ENCODE data around the gene EDEM3.
"Not testable (repeated sequence)": the region's sequence is repeated elsewhere in the genome, so short reads cannot be mapped to it uniquely, and the experiment has no call there.

EDEM3 gene, protein sequence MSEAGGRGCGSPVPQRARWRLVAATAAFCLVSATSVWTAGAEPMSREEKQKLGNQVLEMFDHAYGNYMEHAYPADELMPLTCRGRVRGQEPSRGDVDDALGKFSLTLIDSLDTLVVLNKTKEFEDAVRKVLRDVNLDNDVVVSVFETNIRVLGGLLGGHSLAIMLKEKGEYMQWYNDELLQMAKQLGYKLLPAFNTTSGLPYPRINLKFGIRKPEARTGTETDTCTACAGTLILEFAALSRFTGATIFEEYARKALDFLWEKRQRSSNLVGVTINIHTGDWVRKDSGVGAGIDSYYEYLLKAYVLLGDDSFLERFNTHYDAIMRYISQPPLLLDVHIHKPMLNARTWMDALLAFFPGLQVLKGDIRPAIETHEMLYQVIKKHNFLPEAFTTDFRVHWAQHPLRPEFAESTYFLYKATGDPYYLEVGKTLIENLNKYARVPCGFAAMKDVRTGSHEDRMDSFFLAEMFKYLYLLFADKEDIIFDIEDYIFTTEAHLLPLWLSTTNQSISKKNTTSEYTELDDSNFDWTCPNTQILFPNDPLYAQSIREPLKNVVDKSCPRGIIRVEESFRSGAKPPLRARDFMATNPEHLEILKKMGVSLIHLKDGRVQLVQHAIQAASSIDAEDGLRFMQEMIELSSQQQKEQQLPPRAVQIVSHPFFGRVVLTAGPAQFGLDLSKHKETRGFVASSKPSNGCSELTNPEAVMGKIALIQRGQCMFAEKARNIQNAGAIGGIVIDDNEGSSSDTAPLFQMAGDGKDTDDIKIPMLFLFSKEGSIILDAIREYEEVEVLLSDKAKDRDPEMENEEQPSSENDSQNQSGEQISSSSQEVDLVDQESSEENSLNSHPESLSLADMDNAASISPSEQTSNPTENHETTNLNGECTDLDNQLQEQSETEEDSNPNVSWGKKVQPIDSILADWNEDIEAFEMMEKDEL

DNA sequence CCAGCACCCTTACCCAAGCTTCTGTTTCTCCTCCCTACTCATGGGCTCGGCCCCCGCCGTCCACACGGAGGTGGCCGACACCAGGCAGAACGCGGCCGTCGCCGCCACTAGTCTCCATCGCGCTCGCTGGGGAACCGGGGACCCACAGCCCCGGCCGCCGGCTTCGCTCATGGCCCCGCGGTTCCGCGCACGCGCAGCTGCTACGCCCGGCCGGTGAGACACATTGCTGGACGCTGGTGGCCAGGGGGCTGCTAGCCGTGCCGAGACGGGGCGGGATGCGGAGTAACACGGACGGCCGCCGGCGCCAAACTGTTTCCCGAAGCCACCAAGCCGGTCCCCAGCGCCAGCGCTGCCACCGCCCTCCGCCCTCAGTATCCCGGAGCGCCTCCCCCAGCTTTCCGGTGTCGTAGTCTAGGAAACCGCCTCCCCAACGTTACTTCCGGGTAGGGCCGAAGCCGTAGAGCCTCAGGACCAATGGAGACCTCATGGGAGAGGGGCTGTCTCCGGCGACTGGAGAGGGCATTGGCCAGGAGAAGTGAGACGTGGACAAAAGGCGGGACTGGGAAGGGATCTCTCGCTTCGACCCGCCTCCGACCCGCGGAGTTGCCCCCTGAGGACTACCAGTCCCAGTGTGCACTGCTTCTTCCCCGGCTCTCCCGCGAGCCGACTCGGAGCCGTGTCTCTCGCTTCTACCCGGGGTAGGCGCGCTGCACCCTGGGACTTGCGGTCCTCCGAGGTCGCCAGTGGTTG is at the start of gene EDEM3:
Gene EDEM3, minus strand, starts transcription at position 383 of the 750 bp plus-strand sequence. Its CDS starts 212 bp downstream, at position 171.
- DNase-seq = peak; percentile 93 to 99

DNA sequence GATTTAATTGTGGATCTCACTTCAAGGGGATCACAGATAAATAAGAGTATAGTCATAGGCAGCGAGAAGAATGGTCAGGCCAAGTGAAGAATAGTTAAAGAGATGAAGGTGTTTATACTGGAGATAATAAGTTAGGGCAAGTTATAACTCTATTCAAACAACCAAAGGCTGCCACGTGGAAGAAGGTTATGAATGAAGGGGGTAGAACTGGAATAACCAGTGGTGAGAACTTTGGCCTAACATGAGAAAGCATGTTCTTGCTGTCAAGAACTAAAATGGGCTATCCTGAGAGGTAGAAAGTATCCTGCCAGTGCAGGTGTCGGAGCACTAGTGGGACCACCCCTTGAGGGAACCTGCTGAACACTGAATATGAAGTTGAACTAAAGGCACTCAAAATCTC is 49.6 kb upstream of the EDEM3 start:
- DNase-seq = no peak

DNA sequence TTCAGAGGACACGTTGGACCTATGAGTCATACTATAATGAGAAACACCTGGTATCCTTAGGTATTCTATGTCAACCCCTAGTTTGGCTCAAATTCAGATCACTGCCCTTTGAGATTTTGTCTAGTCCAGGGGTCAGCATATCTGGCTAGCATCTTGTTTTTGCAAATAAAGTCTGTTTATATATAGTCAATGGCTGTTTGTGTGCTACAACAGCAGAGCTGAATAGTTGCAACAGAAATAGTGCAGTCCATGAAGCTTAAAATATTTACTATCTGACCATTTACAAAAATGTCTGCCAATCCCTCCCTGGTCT is 48.5 kb upstream of the EDEM3 start:
- DNase-seq = no peak

DNA sequence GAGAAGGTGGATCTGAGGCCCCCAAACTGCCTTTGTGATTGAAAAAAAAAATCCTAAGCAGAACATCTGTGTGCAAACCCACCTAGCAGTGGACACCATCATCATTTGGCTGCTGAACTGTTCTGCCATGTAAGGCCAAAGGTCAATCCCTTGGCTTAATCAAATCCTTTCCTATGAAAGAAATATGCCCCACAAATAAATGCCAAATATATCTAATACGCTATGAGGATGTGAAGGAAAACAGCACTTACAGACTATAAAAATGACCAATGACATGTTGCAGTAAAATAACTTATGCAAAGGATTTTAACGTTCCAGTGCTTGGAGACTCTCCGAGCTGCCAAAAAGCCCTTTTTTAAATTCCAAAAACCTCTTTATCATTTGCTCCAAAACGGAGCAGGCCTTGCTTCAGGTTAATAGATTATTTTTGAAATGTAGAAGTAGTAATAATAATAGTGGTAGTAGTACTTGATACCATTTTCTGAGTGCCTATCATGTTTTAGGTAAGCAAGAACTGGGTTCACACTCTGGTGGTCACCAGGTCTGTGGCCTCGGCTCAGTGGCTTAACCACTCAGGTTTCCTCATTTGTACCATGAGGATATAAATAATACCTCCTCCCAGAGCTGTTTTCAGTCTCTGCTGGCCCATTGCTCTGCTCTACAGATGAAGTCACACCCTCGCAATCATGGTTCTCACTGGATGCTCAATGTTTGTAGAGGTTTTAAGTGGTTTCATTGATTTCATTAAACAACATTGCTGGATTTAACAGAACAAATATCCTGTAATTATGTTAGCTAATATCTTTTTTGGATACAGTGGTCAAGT is 47.9 kb upstream of the EDEM3 start:
- DNase-seq = no peak

DNA sequence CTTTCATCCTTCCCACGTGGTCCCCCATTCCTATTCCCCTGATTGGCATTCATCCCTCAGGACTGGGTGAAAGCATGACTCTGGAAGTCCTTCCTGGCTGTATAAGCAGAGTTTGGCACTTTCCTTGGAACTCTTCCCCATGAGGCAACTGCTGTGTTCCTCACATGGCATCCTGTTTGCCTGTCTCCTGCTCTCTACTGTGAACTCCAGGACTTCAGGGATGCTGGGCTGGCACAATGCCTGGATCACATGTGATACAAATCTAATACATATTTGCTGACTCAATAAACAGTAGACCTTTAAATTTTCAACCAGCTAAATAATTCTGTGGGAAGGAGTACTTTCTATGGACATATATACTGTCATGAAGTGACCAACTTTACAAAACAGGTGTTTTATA is 46.8 kb upstream of the EDEM3 start:
- DNase-seq = no peak

DNA sequence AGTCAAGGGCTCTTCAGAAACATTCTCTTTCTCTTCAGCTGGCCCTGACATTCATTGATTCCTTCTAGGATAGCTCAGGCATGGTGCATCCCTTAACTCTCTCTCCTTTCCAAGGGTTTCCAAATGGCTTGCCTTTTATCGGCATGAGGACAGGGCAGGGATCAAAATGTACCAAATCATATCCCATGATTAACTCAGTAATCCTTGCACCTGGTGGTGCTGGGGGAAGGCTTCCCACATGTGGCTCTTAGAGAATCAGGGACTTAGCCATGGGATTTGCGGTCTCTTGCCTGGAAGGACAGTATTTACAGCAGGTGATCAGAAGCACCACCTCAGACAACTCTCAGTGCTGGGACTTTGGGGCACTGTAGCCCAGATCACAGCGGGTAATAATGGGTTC is 46.2 kb upstream of the EDEM3 start:
- no peak for DNase-seq

DNA sequence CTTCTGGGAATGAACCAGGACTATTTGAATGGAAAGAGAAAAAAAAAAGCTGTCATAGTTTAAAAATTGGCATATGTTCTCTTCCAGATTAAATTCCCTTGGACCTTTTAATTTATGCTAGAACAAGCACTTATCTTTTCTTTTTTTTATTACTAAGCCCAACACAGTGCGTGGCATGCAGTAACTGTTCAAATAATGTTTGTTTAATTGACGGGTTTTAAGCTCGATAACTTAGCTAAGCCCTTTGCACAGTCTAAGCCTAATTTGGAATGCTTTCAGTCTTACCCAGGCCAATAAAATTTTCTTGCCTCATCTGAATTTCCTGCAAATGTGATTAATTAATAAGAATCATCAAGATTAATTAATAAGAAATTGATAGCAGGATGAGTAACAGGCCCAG is 39.3 kb upstream of the EDEM3 start:
- DNase-seq = no peak

DNA sequence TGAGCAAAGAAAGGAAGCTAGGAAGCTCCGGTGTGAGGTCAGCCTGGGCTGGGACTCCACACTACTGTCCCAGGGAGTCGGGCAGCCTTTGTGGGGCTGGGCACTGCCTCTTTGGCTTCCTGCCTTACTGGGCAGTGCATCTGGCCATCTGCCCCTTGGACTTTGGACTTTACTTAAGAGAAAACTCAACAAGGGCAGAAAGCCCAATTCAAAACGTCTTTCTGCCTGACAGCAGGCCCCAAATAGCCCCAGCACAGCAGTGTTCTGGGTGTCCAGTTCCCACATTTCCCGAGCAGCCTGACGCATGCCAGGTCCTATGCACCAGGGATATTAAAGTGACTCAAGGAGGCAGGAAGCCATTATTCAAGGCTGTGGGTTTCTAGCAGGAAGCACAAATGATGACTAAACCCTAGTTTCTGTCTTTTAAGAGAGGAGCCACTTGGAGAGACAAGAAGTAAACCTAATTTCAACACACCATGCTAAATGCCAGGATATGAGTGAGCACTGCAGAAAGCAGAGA is 37.9 kb upstream of the EDEM3 start:
- DNase-seq = no peak

DNA sequence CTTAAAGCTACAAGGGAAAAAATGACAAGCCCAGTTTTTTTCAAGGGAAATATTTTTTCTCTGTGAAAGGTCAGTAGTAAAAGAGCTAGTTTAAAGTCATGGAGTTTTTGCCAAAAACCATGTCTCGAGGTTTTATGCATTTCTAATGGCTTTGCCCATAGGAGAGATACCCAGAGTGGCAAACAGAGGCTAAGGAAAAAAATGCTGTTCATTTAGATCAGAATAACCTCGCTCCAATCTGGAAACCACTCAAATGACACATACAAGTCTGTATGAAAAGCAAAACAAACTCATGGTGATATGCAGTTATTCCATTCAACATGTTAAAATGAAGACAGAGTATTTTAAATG is 36.9 kb upstream of the EDEM3 start:
- no peak for DNase-seq

DNA sequence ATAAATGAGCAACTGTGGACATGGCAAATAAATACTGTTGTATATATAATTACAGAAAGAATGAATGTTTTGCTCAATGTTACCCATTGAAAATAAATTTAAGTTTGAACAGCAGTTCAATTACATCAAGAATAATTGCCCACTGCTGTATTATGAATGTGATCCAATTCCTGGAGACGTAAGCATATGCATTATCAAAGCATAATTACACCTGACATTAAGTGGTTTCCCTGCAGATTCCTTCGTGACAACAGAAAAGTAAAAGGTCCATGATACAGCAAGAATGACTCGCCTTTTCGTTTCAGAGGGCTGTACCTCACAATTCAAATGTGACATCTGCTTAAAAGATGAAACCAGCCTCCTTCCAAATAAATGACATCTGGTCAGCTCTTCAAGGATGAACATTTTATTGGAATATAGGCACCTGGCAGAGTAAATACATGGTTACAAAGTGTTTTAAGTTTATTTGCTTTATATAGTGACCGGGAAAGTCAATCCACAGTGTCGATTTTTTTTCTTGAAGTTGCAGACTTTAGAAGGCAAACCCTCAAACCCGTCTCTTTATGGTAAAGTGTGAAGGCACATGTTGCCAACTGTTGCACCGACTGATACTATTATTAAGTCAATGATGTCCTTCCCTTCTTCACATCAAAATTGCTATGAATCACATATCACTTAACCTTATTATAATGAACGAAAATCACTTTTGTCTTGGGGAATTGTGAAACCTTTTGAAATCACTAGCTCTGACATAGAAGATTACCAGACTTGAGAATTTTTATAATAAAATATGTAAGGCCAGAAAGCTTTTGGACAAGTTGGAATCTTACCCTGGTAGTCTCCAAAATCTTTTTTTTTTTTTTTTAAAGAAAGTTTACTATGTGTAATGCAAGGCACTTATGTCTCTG is 36.2 kb upstream of the EDEM3 start:
- DNase-seq = no peak

DNA sequence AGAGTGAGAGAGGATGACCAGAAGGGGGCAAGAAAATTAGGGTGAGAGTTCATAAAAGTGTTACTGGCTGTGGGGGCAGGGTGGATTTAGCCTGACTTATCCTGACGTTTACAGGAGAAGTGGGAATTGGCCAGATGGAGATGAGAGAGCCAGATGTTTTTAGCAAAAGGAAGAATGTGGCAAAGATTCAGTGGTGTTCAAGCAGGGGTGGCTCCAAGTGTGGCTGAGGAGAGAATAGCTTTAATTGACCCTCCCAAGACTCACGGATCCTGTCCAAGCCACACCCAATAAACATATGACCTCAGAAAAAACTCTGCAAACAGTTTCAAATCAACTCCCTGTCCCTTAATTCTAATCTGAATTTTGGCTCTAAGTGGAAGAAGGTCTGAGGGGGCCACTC is 35.2 kb upstream of the EDEM3 start:
- DNase-seq = no peak

DNA sequence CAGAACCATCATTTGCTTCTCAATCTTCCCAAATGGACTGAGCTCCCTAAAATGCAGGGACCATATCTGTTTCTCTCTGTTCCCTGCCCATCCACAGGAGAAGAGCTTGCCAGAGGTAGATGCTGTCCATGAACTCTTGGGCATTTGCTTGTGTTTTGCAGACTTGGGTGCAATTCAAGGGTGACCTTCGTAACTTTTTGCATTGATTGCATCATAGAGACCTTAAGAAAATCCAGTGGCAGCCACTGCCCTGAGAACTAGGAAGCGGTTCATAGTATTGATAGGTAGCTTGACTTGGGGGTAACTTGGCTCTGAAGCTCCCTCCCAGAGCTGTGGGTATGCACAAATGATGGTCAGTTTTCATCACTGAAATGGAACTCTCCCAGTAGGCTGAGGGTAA is 34.3 kb upstream of the EDEM3 start:
- no peak for DNase-seq

DNA sequence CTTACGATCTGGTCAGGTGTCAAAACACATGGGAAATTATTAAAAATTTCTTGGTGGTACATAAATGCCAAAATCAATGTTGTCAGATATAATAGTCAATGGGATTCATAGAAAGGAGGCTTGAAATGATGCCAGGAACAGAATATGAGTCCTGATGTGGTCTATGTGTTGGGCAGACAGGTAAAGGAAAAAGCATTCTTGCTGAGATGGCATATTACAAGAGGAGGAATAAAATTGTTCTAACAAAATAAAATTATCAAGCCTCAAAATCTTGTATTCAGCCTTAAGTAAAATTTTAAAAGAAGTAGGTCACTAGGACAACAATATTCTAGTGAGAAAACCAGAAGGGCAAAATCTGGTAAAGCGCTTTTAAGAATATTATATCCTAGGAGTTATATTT is 30.9 kb upstream of the EDEM3 start:
- no peak for DNase-seq

DNA sequence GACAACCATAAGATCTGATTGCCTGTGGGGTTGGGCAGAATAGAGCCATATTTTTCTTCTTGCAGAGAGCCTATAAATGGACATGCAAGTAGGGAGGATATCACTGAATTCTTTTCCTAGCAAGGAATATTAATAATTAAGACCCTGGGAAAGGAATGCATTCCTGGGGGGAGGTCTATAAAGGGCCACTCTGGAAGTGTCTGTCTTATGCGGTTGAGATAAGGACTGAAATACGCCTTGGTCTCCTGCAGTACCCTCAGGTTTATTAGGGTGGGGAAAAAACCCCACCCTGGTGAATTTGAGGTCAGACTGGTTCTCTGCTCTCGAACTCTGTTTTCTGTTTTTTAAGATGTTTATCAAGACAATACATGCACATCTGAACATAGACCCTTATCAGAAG is 29.1 kb upstream of the EDEM3 start:
- not testable (repeated sequence) for DNase-seq

DNA sequence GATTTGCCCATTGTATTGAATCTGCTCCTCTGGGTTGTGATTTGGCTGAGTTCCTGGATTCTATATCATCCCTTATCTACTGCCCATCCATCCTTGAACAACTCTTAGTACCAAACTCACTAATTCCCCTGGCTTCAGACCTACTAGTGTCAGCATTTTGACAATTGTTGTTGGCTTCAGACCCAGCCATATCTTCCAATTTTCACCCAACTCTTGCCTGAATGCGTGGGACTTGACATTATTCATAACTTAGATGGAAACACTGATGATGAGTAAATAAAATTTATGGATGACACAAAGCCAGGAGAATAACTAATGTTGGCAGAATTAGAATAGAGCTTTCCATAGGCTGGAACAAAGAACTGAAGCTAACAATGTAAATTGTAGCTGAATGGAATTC is 27.3 kb upstream of the EDEM3 start:
- no peak for DNase-seq

DNA sequence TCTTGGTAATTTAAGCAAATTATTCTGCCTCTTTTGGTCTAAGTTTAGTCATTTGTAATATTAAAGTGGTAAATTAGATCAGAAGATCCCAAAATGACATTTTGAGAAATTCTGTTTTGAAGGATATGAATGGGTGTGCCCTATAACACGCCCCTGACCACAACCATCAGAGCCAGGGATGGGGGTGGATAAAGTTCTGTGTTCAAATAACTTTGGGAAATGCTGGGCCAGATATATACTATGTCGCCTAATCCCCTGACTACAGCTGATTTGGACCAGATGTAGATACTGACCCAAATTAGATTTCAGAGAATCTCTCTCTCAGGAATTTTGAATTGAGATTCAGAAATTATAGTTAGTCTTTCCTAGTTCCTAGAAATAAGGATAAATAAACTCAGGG is 21.2 kb upstream of the EDEM3 start:
- no peak for DNase-seq

DNA sequence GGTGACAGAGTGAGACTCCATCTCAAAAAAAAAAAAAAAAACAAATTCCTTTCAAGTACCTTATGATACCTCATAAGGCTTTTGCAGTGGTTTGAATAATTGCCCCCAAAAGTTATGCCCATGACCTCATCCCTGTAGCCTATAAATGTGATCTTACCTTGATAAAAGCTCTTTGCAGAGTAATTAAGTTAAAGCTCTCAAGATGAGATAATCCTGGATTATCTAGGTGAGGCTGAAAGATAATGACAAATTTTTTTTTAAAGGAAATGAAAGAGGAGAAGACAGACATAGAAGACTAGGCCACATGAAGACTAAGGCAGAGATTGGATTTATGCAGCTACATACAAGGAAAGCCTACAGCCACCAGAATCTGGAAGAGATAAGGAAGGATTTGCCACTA is 20.7 kb upstream of the EDEM3 start:
- no peak for DNase-seq

DNA sequence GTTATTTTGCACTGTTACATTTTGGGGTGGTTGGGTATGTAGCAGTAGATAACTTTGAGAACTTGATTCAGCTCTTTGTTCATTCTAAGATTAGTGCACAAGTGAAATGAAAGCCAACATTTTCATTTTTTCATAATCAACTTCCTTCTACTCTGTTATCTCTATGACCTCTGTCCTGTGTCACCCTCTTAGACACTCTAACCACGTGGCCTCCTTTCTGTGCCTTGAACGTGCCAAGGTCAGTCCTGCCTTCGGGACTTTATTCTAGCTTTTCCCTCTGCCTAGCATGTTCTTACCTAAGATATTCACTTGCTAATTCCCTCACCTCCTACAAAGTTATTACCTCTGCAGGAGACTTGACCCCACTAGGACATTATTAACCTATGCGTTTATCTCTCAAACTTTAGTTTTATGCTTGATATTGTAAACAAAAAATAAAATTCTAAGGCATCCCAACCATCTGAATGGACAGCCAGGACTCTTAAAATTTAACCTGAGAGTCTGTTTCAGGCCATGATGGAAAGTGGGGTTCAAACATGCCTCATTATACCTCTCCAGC is 19.2 kb upstream of the EDEM3 start:
- no peak for DNase-seq

DNA sequence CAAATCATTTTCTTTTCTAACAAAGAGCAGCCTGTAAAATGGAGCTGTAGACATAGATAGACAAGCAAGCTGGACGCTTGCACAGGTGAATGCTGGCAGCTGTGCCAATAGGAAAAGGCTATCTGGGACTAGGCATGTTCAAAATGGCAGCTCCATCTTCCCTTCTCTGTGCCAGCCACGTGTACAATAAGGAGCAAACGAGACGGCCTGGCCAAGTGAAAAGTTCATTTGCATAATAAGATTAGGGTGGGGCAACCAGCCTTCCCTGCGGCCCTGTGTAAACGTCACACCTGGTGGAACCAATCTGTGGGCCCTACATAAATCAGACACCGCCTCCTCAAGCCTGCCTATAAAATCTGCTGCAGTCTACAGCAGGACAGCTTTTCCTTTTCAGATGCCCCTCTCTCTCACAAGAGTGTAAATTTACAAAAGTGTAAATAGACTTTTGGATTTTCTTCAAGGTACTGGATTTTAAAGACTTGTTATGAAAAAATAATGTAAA is 16.6 kb upstream of the EDEM3 start:
- DNase-seq = no peak

DNA sequence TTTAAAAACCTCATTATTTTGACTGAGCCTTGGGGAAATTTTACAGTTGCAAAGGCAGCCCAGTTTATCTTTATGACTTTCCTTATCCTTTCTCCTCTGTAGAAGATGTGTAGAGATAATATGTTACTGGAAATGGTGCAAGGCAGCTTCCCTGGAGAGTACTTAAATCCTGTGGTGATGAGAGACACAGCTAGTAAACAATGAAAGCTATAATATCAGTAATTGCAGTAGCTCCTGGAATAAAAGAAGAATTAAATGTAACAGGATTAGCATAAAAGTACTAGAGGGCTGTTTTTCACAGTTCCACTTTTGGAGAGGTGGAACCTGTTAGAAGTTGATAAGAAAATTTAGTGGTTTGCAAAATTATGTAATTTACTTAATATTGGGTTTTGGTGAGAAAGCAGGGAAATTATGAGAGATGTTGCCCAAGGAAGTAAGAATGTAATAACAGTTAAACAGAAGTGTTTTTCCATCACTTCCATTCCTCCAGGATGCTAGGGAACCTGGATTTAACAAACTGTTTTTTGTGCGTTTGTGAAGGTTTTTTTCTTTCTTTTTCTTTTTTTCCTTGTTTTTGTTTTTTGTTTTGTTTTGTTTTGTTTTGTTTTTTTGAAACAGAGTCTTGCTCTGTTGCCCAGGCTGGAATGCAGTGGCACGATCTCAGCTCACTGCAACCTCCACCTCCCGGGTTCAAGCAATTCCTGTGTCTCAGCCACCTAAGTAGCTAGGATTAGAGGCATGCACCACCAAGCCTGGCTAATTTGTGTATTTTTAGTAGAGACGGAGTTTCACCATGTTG is 15.7 kb upstream of the EDEM3 start:
- DNase-seq = no peak
